GM12875 (cell line): Measurements from ENCODE around the gene AAR2.

Experiments
- H3K4me3 ChIP-seq: one replicate; pipeline ENCODE4 v1.5.1; 2011; ENCODE audit warnings: low read depth, low read length, control low read depth
- CTCF ChIP-seq: IDR thresholded peaks from 2 replicates; pipeline ENCODE4 v1.5.1; 2011; ENCODE audit warnings: low read depth, mild to moderate bottlenecking, control low read depth, inconsistent platforms, low read length, moderate library complexity, borderline replicate concordance; ENCODE audit not compliant: insufficient read depth

Gene AAR2

DNA sequence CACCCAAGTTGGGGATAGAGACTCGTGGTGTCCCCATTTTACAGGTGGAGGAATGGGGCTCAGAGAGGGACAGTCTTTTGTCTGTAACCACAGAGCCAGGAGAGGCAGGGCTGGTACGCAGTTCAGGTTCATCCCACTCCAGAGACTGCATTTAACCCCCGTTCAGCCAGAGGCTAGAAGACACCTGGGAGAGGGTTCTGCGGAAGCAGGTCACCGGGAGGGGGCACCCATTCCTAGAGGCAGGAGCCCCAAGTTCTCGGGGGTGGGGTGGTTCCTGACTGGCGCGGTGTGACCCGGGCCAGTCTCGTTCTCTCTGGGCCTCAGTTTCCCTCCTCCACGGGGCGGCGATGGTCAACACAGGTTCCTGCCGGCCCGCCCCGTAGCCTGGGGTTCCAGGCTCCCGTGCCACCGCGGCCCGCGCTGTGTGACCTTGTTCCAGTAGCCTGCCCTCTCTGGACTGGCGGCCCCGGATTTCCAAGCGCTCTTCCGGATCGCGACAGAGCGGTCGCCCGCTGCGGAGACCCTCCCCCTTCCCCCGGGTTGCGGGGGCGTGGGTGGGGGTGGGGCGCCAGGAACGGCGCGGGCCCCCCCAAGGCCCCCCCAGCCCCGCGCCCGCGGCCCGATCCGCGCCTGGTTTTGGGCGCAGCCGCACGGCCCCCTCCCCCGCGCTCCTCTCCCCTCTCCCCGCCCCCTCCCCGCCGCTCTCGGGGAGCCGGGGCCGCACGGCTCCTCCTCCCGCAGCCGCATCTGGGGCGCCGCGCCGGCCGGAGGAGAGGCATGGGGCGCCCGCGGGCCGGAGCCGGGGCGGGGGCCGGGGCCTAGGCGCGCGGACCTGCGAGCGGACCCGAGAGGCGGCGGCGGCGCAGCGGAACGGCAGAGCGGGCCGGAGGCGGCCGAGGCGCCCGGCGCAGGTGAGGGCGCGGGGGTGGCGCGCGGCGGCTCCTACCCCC, 69.6 kb downstream of the AAR2 start, which contains the start of gene DLGAP4:
DLGAP4 (plus strand) TSS at position 738 of the 950 bp plus-strand sequence. CDS start 125,379 bp downstream, outside the sequence.
- TF ChIP-seq CTCF, result no peak
- H3K4me3 ChIP-seq, result no peak within 1 kb of the TSS
